ENCODE measurements around the gene MS4A1.

DNA sequence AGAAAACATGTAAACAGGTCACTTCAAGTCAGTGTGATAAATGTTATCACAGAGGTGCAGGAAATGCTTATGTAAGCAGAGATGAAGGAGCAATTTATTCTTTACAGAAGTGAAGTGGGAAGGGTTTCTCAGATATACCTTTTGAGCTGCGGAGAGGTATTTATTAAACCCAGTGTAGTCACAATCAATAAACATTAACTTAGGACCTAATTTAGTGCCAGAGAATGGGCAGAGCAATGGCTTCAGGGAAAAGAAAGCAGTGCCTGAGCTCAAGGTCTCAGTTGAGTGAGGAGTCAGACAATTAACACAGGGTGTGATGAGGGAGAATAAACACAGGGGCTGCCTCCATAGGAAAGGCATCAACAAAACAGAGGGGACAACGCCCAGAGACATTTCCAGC is 24.4 kb upstream of the MS4A1 start:
- TF ChIP-seq, protein P1, sequence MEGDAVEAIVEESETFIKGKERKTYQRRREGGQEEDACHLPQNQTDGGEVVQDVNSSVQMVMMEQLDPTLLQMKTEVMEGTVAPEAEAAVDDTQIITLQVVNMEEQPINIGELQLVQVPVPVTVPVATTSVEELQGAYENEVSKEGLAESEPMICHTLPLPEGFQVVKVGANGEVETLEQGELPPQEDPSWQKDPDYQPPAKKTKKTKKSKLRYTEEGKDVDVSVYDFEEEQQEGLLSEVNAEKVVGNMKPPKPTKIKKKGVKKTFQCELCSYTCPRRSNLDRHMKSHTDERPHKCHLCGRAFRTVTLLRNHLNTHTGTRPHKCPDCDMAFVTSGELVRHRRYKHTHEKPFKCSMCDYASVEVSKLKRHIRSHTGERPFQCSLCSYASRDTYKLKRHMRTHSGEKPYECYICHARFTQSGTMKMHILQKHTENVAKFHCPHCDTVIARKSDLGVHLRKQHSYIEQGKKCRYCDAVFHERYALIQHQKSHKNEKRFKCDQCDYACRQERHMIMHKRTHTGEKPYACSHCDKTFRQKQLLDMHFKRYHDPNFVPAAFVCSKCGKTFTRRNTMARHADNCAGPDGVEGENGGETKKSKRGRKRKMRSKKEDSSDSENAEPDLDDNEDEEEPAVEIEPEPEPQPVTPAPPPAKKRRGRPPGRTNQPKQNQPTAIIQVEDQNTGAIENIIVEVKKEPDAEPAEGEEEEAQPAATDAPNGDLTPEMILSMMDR (IDR thresholded peaks at IDR 0.05; ENCODE audit: insufficient read depth, low read length): no peak
- no peak for TF ChIP-seq POLR2AphosphoS5 (IDR thresholded peaks at IDR 0.05; ENCODE audit: low read depth)
- TF ChIP-seq, protein P2, sequence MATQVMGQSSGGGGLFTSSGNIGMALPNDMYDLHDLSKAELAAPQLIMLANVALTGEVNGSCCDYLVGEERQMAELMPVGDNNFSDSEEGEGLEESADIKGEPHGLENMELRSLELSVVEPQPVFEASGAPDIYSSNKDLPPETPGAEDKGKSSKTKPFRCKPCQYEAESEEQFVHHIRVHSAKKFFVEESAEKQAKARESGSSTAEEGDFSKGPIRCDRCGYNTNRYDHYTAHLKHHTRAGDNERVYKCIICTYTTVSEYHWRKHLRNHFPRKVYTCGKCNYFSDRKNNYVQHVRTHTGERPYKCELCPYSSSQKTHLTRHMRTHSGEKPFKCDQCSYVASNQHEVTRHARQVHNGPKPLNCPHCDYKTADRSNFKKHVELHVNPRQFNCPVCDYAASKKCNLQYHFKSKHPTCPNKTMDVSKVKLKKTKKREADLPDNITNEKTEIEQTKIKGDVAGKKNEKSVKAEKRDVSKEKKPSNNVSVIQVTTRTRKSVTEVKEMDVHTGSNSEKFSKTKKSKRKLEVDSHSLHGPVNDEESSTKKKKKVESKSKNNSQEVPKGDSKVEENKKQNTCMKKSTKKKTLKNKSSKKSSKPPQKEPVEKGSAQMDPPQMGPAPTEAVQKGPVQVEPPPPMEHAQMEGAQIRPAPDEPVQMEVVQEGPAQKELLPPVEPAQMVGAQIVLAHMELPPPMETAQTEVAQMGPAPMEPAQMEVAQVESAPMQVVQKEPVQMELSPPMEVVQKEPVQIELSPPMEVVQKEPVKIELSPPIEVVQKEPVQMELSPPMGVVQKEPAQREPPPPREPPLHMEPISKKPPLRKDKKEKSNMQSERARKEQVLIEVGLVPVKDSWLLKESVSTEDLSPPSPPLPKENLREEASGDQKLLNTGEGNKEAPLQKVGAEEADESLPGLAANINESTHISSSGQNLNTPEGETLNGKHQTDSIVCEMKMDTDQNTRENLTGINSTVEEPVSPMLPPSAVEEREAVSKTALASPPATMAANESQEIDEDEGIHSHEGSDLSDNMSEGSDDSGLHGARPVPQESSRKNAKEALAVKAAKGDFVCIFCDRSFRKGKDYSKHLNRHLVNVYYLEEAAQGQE (IDR thresholded peaks at IDR 0.05; ENCODE audit: insufficient replicate concordance, low read depth): no peak

All from HL-60 (cell line).